Stimulated activated CD4-positive, alpha-beta T cell treated with anti-CD3 and anti-CD28 coated beads, Interleukin-2, amount 100 ng/mL, for 24 hours (primary cell): Measurements from ENCODE around the gene RNF128.

Experiments
- DNase-seq, 2 donors: peaks; one replicate each; pipeline ENCODE4 v3.0.0-alpha.2; 2020

Gene RNF128, protein sequence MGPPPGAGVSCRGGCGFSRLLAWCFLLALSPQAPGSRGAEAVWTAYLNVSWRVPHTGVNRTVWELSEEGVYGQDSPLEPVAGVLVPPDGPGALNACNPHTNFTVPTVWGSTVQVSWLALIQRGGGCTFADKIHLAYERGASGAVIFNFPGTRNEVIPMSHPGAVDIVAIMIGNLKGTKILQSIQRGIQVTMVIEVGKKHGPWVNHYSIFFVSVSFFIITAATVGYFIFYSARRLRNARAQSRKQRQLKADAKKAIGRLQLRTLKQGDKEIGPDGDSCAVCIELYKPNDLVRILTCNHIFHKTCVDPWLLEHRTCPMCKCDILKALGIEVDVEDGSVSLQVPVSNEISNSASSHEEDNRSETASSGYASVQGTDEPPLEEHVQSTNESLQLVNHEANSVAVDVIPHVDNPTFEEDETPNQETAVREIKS

DNA sequence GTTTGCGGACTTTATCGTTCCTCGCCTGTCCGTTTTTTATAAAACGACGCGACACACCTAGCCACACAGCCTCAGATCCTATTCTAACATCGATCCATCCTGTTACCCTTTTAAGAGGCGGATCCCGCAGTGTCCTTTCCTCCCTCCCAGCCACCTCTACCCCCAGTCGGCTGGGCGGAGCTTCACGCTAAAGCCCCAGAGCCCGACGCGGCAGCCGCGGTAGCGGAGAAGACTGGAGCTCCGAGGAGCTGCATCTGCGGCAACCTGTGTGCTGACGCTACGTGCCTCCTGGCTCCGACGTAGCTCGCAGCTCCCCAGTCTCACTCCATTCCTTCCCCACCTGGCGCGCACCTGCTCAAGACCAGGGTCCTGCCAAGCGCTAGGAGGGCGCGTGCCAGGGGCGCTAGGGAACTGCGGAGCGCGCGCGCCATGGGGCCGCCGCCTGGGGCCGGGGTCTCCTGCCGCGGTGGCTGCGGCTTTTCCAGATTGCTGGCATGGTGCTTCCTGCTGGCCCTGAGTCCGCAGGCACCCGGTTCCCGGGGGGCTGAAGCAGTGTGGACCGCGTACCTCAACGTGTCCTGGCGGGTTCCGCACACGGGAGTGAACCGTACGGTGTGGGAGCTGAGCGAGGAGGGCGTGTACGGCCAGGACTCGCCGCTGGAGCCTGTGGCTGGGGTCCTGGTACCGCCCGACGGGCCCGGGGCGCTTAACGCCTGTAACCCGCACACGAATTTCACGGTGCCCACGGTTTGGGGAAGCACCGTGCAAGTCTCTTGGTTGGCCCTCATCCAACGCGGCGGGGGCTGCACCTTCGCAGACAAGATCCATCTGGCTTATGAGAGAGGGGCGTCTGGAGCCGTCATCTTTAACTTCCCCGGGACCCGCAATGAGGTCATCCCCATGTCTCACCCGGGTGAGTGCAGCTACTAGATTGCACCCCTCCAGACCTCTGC lies at the start of gene RNF128:
Gene RNF128, plus strand, starts transcription at position 217 of the 953 bp plus-strand sequence. Its CDS starts 213 bp downstream, at position 430.
- DNase-seq, result peak; percentile 18 to 43

DNA sequence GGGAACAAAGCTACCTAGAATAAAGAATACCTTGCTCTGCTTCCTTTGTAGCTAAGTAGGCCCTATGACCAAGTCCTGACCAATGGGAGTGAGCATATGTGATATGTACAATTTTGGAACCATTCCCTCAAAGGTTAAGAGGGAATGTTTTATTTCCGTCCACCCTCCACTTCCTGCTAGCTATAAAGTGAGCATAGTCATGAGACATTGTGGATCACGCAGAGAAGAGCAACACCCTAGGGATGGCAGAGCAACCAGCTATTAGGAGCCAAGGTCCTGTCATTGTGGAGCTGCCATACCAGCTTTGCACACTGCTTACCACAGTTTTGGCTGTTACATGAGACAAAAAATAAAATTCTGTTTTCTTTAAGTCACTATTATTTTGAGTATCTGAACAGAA lies 45.8 kb upstream of the RNF128 start:
- DNase-seq, result no peak

DNA sequence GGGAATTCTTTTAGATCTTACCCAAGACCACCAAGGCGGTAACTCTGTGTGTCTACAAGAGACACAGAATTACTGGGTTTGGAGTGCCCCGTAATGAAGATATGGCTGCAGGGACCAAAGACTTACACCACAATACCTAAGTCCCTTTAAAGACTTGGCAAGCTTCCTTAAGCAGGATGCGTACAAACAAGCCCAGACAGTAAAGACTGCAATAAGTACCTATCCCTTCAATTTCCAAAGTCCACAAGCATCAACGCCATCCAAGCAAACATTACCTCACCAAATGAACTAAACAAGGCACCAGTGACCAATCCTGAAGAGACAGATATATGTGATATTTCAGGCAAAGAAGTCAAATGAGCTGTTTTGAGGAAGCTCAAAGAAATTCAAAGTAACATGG lies 42.3 kb upstream of the RNF128 start:
- DNase-seq, result no peak

DNA sequence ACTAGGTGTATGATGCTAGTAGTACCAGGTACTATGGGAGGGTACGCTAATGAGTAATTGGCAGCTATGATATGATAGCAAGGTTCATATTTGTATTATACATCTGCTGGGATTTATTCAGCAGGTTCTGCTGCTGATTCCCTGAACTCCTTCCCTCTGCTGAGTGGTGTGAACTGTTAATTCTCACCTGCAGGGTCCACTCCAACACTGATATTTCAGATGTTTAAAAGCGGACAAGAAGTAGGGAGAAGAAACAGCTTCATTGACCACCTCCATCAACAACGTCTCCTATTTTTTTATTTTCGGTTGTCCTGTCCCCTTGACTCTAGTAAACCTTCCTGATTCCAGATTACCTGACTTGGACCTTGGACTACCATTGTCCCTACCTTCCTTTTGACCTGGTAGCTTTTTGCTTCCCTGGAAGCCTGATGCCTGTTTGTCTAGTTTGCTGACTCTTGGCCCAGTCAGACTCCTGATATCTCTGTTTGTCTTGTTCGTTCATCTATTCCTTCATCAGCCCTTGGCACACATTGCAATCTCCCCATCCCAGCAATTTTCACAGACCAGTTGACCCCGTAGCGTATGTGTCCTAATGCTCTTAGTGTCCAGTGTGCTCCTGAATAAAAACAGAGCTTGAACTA lies 34.0 kb upstream of the RNF128 start:
- no peak for DNase-seq

DNA sequence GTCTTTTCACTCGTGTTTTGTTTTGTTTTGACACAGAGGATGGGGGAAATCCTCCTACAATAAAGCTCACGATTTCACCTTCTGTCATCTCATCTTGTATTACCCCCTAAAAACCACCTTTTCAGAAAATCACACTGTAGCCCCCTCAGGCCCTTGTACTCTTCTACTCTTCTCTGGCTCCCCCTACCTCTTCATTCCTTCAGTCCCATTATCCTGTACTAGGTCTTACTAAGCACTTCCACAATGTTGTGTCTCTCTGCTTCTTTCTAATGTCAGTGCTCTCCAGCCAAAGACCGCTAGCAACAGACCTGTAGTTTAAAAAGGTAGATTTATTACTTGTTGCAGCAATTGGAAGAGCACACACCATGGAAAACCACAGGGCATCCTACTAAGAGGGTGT lies 30.0 kb upstream of the RNF128 start:
- no peak for DNase-seq

DNA sequence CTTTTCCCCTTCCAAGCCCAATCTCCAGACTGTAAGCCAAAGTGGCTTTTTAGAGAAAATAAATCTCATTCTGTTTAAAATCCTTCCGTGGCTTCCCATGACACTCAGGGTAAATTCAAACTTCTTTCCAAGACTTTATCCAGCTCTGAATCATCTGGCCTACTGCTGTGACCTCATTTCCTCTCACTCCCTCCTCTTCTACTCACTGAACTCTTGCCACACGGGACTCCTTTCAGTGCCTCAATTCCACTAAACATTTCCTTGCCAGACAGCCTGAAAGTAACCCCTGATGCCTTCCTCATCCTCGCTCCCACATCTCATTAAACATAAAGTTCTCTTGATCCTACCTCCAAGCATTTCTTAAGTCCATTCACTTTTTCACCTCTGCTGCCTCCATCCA lies 27.8 kb upstream of the RNF128 start:
- DNase-seq, result no peak

DNA sequence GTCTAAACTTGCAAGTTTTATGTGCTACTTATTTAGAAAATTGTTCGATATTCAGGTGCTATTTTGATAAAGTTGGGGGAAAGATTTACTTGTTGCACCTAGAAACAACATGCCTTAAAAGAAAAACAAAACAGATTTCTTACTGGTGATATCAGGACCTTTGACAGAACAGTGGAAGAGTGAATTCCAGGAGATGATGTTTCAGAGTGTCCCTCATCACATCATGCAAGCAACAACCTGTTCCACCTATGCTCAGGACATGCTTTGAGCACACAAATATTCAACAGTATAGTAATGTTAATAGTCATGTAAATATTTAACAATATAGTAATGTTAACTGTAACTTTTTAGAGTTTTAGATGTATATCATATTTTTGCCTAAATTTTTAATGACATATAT lies 23.9 kb upstream of the RNF128 start:
- DNase-seq, result no peak

DNA sequence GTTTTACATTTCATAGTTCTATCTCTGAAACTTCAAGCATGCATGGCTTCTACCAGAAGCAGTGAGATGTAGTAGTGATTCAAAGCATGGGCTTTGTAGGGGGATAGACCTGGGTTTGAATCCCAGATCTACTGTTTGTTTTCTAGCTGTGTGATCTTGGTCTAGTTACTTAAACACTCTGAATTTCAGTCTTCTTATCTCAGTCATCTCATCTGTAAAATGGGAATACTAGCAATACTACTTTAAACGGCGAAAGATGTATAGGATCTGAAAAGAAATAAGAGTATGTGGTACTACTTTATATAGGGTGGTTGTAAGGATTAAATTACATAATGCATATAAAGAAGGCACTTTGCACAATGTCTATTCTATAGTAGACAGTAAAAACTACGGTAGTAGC lies 20.0 kb upstream of the RNF128 start:
- no peak for DNase-seq

DNA sequence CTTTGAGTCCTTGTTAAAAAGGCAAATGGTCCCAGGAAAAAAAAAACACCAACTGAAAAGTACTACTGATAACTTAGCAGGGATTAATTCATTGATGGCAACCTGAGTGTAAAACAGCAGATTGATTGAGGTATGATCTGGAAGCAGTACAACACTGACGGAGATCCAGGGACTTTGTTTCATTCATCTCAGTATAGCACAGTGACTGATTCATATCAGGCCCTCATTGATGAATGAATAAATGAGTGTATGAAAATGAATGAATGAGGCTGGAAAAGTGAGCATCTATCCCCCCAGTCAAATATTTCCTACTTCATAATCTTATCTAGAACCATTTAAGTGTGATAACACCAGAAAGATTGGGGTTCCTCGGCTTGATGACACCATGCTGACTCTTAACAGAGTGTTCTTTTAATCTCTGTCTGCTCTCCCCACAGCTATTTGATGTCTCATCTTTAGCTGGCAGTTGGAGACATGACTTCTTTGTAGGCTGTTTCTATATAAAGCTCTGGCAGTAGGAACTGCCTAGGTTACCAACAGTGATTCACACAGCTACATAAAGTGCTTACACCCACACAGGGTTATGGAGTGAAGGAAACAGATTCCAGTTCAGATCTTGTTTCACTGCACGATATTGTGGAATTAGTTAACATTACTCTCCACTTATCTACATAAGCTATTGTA lies 18.6 kb upstream of the RNF128 start:
- no peak for DNase-seq

DNA sequence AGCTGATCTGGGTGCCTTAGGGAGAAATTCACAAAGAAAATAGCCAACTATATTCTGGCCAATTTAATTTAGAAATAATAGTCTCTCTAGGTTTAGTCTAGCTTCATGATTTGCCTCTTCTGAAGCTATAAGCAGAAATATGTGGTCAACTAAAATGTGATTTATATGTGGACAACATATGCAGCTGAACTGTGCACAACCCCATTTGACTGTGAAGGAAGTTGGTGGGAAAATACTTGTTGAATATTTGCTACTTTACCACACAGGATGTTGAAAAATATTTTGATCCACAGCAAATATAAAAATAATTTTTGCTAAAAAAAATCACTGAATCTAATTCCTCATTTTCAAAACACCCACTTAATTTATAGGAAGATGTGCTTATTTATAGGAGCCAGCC lies 15.7 kb upstream of the RNF128 start:
- DNase-seq, result no peak

DNA sequence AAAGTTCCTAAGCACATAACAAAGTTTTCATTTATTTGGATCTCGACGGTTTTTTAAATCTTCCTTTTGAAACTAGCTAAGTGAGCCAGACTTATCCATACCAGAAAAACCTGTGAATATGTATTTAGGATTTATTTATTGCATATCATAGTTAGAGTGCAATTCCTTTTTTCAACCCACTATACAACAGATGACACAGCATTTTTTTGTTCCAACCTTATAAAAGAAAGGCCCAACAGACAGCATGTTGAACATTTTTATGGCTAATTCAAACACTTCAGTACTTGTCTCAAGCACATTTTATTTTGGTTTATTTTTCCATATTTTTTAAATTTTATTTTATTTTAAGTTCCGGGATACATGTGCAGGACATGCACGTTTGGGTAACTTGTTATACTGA lies 15.1 kb upstream of the RNF128 start:
- DNase-seq, result no peak

DNA sequence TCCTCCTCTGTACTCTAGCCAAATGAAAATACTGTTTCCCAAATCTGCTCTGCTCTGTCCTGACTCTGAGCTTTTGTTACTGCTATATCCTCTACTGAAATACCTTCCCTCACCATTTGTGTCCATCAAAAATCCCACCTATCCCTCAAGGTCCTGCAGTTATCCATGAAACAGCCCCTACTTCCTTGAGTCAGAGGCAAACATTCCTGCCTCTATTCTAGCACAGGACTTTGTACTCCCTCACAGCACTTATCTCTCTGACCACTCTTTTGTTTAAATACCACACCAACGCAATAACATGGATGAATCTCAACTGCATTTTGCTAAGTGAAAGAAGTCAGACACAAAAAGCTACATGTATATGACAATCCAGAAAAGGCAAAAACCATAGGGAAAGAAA lies 10.5 kb upstream of the RNF128 start:
- DNase-seq, result no peak

DNA sequence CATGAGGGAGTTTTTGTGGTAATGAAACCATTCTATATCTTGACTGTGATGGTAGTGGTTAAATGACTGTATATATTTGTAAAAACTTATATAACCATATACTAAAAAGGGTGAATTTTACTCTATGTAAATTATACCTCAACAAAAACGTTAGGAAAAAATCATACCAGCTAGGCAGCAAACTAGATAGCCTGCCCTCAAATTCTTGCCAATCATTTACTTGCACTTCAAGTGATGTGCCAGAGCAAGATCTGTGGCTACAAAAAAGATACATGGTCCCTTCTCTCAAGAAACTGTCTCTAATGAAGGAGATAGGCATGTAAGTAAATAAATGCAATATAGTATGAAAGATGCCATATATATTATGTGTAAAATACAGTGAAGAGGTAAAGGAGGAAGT lies 10.0 kb upstream of the RNF128 start:
- DNase-seq, result no peak

DNA sequence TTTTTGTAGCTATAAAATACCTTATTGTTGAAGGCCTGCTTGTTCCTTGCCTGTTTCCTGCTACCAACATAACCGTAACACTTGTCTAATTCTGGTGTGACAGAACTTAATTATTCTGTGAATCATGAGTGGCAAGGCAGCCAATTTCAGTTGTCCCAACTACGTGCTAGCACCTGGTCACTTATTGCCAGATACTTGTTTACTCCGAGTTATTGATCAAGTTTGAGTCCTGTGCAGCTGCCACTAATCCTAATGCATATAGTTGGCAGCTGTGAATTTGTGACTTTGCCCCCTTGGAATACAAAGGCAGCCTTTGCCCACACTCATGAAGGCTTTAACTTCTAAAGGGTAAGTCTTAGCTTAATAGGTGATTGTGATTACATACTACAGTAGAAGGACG lies 7.8 kb upstream of the RNF128 start:
- DNase-seq, result no peak

DNA sequence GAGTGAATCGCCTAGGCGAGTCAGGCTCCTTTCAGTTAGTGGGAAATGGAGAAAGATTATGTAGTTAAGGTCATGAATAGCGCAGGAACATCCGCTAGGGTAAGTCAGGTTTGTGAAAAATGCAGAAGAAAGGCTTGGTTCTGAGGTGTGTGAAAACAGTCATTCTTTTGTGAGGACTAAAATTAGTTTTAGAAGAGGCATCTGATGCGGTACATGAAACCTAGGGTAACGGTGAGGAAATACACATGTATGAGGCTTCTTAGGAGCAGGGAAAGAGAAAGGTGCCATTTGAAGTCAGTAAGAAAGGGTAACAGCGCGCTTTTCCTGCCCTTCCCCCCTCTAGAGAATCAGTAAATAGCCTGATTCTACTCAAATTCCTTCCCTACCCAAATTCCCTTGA lies 570 bp upstream of the RNF128 start:
- DNase-seq, result no peak

DNA sequence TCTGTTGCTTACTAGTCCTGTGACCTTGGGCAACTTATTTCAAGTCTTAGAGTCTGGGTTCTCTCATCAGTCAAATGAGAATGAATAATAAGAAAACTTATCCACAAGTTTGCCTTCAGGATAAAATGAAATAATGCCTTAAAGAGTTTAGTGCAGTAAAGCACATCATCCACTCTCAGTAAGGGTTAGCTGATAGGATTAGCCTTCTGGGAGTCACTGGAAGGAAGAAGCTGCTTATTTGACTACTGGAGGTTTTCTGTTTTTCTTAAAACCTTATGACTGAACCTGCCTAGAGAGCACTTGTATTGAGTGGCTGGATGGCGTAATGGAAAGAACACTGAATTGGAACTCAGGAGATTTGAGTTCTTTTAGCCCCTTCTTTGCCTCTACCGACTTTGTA lies 1.8 kb downstream of the RNF128 start:
- DNase-seq, result no peak

DNA sequence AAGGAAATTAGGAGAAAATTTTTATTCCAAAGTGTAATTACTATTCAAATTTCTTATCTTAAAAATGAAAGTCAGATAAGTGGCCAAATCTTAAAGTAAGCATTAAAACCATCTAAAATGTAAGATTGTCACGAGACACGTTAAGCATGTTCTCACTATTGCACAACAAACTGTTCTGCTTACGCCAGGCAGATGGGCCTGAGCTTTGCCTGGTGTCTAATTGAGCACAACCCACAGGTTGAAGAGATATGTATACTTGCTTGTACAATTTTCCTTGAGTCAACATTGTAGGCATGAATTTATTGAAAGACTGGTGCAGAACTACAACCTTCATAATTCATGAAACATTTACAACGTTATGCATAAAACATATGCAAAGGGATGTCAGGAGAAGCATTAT lies 3.9 kb downstream of the RNF128 start:
- DNase-seq, result no peak

DNA sequence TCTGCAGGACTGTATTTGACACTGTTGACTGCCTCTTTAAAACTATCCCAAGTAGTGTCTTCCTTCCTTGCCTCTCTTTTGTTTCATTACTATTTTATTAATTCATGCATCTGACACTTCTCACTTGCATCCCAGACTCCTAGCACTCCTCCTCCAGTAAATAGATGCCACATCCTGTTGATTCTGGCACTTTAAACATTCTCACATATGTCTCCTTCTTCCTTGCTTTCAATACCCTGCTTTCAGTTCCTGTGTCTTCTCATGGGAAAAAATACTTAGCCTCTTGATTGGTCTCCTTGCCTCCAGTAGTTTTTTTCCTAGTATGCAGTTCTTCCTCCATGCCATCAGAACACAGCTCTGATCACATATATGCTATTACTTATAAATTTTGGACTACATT lies 5.1 kb downstream of the RNF128 start:
- no peak for DNase-seq

DNA sequence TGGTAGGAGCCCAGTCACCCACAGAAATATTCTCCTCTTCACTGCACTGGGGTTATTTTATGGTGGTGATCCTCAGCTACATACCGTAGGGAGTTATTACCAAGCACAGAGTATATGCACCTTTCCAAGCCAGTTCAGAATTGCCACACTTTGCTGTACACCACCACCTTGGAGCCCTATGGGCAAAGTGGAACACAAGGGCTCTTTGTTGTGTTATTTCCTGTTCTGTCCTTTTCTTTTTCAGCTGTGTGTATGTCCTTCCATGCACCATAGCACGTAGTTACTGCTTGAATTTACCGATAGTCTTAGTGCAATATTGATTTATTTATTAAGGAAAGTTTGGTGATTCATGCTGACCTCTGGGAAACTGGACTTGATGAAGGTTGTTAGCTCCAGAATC lies 8.3 kb downstream of the RNF128 start:
- no peak for DNase-seq

DNA sequence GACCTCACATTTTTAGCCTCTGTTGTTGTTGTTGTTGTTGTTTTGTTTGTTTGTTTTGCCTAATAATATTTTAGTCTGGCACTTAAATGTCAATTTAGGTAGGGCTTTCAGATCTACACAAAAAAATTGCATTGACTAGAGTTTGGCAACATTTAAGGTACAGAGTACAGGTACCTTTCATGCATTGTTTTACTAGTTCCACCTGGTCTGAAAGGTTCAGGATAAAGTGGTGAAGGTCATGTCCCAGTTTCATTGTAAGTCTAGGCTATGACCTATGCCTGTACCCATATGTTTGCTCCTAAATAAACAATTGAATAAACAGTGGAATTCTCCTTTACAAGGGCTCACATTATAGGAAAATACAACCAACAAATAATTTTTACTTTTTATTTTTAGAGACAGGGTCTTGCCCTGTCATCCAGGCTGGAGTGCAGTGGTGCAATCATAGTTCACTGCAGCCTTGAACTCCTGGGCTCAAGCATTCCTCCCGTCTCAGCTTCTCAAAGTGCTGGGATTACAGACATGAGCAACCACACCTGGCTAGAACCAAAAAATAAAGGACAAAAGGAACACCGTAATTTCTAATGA lies 13.8 kb downstream of the RNF128 start:
- DNase-seq, result no peak

DNA sequence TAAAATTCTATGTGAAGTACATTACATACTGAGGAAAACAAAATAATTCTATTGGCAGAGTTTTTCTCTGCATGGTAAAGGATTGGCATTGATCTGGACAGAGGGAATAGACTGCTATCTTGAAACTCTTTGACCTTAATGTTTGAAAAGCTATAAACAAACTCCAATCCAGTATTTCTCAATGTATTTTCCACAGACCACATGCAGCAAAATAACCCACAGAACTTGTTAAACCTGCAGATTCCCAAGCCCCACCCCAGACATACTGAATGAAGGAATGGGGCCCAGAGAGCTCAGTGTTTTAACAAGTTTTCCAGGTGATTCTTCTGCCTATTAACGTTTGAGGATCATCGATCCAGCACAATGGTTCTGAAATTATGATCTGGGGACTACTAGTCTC lies 15.7 kb downstream of the RNF128 start:
- DNase-seq, result no peak

DNA sequence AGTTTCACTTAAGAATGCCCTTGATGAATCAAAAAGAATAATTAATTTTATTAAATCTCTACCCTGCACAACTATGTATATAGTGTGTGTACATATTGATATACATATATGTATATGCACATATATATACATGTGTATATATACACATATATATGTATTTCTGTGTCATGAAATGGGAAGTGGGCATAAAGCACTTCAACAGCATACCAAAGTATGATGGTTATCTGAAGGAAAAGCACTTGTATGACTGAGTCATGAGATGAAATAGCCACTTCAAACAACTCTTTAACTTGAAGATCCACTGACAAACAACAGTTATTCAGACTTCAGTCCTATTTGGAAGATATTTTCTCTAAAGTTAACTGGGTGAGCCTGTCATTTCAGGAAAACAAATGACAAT lies 16.3 kb downstream of the RNF128 start:
- DNase-seq, result no peak

DNA sequence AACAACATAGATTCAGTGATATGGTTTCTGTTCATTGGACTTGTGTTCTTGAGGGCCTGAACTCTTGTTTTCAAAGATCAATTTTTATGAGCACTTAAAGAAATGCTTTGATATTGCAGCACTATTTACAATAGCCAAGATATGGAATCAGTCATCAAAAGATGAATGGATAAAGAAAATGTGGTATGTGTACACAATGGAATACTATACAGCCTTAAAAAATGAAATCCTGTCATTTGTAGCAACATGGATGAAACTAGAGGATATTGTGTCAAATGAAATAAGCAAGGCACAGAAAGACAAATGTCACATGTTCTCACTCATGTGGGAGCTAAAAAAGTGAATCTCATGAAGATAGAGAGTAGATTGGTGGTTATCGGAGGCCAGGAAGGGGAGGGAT lies 21.9 kb downstream of the RNF128 start:
- no peak for DNase-seq
